NCI-H524 treated with DMSO at 0.1 percent for 48 hours (cell line): ENCODE results near the gene NFAM1.
A peak's percentile ranks its signal among the peaks of the same experiment; 100 is the strongest.

ENCODE experiments used
- DNase-seq: peaks from one replicate; lab custom pipeline; 2025; lab: John Stamatoyannopoulos, UW

NFAM1 gene

DNA sequence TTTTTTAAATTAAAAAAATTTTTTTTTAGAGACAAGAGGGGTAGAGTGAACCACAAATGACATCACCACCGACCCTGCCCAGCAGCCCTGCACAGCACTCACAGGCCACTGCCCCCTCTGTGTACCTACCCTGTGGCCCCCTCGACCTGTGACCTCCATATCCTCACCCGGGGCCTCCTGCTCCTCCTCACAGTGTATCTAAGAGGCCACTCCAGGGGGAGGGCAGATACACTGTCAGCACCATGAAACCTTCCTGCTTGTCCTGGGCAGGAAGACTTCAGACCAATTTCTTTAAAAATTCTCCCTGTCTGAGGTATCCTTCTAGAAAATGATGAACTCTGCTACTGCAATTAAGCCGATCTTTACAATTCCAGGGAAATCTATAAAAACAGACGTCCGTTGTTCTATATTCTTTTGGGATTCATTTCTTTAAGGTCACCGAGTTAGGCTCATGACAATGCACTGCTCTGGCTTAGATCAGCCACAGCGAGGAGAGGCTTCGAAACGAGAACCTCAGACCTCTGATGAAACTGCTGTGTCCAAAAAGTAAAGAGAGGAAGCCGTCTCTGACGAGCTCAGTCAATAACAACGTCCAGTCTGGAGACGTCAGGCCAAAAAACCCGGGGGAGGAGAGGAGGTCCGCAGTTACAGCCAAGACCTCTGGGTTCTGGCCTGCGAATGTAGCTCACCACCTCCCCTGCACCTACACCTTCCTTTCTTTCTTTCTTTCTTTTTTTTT lies 17.5 kb downstream of the NFAM1 start:
- DNase-seq = no peak

DNA sequence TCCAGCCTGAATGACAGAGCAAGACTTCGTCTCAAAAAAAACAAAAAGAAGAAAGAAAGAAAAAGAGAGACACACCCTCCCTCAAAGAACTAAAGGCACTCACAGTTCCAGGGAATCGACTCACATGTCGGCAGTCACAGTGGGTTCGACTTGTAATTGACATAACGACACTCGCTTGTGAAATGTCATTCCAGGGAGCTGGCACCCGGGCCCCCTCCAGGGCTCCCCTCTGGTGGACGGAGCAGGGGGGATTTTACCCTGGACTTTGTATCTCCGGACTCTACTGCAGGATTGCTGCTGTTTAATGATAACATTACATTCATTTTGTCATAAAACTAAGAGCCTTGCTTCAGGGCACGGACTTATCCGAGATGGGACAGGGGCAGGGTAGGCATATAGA lies 18.2 kb downstream of the NFAM1 start:
- DNase-seq = no peak

DNA sequence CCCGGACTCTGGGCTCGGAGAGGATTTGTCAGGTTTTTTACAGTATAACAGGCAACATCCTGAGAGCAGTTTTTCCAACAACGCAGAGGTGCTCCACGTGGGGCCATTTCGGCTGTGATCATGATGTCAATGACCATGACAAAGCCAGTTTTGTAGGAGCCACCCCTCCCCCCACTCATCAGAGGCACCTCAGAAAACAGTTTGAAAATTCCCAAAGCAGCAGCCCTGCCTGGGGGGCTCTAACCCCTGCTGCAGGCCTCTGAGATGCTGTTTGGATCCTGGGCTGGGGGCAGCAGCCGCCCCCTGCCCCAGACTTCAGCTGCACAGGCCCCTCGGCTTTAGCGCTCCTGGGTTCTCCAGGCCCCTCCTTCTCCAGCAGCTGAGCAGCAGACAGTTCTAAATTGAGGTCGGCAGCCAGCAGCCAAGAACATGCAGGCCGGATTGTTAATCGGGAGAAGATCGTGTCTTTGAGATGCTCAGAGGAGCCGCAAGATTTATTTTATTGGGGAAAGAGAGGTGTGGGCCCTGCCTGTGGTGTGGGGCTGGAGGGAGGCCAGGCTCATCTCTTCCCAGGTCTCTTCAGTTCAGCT lies 19.4 kb downstream of the NFAM1 start:
- DNase-seq = no peak

- no peak for DNase-seq
These were observed 21.5 kb downstream of the NFAM1 start for GRCh38 chr22:42410708-42411107.

DNA sequence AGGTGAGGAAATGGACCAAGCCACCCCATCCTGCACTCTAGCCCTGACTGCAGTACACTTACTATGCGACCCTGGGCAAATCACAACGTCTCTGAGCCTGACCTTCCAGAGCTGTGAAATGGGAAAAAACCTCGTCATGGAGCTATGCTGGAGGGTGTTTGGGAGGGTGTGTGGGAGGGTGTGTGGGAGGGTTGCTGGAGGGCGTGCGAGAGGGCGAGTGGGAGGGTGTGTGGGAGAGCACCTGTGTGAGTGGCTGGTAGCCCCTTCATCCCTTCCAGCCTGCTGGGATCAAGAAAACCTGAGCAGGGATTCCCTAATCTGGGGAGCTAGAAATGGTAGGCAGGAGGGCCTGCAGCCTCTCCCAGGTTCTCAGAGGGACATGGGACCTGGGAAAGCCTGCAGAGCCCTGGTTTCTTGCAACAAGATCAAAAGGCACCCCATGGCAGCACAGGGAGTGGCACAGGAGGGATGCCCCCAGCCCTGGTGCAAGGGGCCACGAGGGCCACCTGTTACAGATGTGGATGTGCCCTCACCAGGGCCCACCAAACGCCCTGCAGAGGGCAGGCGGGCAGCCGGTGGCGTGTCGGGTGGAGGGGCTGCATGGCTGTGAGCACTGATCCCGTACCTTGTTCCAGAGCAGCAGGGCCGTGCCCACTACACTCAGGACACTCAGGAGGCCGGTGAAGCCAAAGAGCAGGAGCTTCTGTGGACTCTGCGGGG lies 23.2 kb downstream of the NFAM1 start:
- no peak for DNase-seq

DNA sequence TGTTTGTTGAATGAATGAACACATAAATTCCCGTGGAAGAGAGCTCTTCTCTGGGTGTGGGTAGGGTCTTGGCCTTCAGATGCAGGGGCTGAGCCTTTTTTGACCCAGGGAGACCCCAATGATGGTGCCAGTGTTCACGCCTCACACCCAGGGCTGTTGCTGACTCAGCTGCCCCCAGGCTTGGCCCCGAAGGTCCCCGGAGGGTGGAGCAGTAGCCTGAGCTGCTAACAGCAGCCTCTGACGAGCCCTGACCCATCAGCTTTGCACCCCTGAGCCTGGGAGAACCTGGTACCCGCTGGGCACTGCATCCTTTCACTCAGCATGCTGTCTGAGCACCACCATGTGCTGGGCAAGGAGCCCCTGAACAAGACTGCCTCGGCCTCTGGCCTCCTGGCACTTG lies 23.9 kb downstream of the NFAM1 start:
- DNase-seq = no peak

GRCh38 chr22:42404266-42404665 lies 27.9 kb downstream of the NFAM1 start:
- DNase-seq = no peak

DNA sequence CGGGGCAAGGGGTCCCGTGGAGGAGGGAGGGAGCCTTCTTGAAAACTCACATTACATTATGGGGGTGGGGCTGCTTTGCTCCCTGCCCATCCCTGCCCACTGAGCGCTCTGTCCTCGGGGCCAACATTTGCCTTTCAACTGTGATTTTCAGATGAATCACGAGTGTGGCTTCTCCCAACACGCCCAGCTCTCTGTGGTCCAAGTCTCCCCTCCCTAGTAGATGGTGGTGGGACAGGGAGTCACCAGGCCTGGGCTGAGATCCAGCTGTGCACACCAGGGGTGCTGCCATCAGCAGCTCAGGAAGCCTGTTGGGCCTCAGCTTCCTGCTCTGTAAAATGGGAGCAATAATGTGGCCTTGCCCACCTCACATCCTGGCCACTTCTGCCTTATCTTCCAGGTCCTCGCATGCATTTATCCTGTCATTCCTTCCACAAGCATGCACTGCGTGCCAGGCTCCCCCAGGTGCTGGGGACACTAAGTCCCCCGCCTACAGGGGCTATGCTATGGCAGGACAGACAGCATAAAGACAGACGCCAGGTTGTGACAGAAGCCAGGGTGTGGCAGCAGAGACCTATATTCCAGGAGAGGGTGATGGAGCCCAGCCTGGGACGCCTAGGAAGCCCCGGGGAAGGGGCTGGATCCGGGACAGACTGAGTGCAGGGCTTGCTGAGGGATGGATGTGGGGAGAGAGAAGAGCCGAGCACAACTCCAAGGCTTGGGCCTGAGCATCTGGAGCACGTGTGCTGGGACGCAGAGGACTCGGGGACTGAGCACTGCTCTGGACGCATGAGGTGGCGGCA lies 30.5 kb downstream of the NFAM1 start:
- DNase-seq = no peak

- no peak for DNase-seq
These were observed 31.2 kb downstream of the NFAM1 start for GRCh38 chr22:42400811-42401534.

DNA sequence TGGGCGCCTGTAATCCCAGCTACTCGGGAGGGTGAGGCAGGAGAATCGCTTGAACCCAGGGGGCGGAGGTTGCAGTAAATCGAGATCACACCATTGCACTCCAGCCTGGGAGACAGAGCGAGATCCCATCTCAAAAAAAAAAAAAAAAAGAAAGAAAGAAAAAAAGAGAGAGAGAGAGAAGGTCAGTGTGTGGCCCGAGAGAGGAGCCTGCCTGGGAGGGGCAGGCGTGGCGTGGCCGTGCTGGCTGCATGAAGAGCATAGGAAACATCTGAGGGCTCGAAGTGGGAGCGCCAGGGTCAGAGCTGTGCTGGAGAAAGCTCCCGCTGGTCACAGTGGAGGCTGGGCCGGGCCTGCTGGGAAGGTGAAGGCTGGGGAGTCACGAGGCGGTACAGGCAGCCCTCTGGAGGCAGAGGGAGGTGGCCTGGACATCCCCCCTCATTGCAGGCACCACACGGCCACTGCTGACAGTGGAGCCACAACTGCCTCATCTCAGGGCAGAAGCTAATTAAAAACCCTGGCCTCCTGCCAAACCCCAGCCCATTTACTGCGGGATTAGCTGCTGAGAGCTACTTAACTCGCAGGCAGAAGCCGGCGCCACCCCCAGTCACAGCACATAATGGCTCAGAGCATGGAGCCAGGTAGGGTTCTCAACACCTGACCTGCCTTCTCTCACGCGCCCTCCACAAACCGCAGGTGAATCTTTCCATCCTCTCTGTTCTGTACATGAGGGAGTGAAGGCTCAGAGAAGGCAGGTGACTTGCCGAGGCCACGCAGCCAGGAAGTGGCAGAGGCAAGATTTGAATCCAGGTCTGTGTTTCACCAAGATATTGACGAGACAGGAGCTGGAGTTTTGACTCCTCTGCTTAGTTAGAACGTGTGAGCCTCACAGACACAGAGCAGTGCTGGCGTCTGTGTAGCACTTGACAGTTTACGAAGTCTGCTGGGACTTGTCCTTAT lies 32.6 kb downstream of the NFAM1 start:
- DNase-seq = peak; percentile 96

DNA sequence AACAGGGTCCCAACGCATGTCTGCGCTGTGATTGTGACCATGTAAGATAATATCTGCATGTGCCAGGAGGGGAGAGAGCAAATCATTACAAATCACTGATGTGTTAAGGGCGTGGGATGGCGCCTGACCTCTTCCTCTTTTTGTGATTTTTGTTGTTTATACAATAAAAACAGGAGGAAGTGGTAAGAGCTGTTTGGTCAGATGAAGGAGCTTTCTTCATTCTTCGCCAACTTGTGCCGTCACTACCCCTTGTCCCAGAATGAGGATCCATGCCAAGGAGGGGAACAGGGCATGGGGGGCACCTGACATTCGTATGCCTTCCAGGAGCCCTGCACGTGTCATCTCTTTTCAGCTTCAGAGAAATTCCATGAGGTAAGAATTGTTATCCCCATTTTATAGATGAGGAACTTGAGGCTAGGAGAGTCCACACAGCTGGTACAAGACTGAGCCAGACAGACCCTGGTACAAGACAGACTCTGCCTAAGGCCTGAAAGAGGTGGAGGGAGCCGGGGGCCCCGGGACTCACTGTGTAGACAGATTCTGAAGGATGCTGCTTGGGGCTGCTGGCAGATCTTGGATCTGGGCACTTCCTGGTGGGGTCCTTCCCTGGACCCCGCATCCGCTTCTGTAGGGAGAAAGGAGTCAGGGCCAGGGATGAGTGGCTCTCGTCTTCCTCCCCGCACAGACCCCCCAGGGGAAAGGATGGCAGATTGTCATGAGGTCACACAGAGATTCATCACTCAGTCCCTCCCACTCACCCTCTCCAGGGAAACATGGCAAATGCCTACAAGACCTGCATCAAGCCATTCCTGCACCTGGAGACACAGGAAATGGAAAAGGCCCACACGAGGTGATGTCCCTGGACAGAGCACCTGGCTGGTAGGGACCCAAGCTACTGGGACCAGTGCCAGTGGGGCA lies 34.6 kb downstream of the NFAM1 start:
- no peak for DNase-seq

DNA sequence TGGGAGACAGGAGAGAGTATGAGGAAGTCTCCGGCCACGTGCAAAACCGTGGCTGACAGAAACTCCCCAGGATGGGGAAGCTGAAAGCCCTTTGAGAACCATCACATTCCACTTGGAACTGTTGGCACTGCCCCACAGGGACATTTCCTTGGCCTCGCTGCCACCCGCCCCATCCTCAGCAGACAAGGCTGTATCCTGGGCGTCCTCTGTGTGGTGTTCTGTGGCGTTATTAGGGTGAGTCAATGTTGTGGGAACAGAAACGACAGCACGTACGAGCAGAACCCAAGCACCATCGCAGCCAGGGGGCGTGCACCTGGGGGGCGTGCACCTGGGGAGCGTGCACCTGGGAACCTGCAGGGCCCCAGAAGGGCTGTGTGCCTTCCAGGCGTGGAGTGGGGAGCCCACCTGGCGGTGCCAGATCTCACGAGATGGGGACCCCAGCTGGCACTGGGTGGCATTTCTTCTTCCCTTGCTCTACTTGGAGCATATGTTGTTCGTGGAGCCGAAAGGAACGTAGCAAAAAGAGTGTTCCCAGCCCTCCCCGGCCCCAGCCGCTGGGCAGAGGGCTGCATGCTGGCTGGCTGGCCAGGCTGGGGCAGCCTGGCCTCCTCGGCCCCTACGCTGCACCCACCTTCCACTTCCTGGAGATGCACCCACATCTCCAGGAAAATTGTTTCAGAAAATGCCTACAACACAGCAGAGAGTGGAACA lies 35.4 kb downstream of the NFAM1 start:
- no peak for DNase-seq

GRCh38 chr22:42389143-42389542 lies 43.1 kb downstream of the NFAM1 start:
- DNase-seq = no peak

- peak; percentile 96 for DNase-seq
These were observed 43.9 kb downstream of the NFAM1 start for GRCh38 chr22:42388130-42388797.

GRCh38 chr22:42387631-42388030 lies 44.6 kb downstream of the NFAM1 start:
- no peak for DNase-seq

DNA sequence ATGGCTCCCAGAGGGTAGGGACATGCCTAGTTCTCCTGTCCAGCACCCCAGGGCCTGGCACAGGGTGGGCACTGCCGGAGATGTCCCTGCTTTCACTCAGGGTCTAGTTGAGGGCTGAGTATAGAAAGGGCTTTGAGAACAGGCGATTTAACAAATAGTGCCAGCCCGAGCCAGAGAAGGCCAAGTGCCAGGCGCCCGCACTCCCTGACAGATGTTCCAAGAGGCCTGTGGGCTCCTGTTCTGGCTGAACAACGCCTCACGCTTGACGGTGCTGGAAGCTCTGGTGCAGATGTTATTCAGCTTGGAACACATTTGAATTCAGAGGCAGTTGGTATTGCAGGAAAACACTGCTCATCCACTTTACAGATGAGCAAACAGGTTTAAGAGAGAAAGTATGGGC lies 46.5 kb downstream of the NFAM1 start:
- DNase-seq = peak; percentile 82

DNA sequence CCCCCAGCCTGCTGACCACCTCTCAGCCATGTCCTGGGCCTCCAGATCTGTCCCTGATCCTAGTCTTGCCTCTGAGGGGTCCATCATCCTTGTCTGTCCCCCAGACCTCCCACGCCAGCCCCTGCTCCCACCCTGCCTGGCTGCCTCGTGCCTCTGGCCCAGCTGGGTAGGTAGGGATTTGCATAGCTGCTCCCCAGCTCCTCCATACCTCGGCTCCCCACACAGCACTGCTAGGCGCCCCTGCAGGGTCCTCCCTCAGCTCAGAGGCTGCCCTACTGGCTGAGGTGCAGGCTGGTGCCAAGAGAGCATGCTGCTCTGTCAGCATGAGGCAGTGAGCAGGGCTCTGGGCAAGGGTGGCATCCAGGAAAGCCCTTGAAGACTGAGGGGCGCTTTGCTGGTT lies 47.7 kb downstream of the NFAM1 start:
- no peak for DNase-seq

DNA sequence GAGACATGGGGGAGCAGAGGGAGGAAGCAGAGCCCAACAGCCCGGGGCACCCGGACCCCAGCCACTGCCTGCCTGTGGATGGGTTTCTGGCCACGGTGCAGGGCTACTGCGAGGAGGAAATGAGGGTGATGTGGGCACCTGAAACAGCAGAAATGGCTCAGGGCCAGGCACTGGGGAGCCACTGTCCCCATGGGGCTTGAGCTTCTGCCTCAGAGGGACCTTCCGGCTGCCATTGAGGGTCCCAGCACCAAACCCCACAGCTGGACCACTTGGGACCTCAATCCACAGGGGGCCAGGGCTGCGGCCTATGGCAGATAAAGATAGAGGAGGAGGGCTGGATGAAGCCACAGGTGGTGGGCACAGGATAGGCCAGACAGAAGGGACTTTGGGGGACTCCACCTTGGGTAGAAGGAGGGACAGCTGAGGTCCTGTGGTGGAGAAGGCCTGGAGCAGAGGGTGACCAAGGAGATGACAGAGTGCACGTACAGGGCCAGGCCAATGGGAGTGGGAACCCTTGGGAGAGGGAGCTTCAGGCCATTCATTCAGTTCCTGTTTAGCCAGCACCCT lies 48.3 kb downstream of the NFAM1 start:
- DNase-seq = no peak
